Measurements from ENCODE around the gene VAPB.
"Not testable (repeated sequence)": the region's sequence is repeated elsewhere in the genome, so short reads cannot be mapped to it uniquely, and the experiment has no call there.

The VAPB gene, protein sequence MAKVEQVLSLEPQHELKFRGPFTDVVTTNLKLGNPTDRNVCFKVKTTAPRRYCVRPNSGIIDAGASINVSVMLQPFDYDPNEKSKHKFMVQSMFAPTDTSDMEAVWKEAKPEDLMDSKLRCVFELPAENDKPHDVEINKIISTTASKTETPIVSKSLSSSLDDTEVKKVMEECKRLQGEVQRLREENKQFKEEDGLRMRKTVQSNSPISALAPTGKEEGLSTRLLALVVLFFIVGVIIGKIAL

DNA sequence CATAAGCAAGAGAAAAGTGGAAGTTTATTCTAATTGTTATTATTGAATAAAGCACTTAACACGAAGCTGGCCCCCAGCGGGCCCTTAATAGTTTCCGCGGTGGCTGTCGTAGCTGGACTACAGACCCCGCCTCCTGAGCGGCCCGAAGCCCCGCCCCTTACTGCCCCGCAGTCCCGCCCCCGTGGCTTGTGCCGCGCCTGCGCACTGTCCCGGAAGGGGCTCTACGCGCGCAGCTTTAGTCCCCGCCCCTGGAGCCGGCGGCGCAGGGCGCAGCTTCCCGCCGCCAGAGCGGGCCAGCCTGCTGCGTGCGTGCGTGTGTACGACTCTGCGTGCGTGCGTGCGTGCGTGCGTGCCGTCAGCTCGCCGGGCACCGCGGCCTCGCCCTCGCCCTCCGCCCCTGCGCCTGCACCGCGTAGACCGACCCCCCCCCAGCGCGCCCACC lies at the start of gene VAPB:
VAPB (plus strand) TSS at position 348 of the 442 bp plus-strand sequence. CDS start 231 bp downstream, outside the sequence.
- peak; percentile 99 for DNase-seq
- ATAC-seq: peak; percentile 100

DNA sequence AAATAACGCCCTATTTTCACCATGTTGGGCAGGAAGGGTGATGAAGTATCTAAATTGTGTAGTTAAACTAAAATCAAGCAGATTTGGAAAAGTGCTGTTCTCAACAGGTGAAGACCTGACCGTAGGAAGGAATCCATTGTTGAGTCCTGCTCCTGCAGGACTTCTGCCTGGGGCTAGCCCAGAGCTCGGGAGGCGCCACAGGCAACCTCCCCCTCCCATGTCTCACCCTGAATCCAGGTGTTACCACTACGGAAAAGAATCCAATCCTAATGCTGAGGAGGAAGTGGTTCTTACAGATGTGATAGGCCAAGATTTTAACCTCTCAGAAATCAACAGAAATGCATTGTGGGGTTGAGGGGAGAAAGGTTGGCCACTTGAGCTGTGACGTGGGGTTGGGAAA lies 49.3 kb upstream of the VAPB start:
- no peak for DNase-seq
- no peak for ATAC-seq

DNA sequence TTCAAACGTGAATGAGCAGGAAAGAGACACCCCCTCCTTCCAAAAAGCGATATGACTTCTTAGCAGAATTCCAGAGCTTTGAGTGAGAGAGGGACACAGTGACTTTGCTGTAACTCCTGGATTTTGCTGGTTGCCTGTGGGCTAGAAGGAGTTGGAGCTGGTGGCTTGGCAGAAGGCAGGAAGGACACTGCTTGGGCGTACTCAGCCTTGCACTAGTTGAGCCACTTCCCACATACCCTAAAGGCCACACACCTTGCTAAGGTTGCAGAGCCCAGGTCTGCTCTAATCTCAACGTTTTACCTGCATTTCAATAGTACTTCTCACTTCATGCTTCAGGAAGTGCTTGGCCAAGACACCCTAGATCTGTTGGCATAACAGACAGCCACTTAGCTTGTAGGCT lies 48.9 kb upstream of the VAPB start:
- no peak for ATAC-seq

DNA sequence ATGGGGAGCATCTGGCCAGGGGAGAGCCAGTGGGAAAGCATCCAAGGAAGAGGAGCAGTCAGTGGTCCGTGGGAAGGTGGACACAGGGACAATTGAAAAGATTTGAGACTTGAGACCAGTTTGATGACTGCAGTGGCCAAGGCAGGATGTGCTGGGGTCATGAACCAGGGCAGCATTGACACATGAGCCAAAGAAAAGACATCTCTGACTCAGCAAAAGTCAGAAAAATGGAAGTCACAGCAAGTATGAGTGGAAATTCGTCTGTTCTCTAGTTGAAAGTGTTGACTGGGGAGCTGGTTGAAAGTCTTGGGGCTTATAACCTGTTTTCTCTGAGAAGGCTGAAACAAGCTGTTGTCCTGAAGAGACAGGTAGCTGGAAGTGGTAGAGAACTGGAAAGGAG lies 48.2 kb upstream of the VAPB start:
- ATAC-seq: no peak

More for the DNA sequence above, 48.9 kb upstream of the VAPB start:
- DNase-seq: no peak

DNA sequence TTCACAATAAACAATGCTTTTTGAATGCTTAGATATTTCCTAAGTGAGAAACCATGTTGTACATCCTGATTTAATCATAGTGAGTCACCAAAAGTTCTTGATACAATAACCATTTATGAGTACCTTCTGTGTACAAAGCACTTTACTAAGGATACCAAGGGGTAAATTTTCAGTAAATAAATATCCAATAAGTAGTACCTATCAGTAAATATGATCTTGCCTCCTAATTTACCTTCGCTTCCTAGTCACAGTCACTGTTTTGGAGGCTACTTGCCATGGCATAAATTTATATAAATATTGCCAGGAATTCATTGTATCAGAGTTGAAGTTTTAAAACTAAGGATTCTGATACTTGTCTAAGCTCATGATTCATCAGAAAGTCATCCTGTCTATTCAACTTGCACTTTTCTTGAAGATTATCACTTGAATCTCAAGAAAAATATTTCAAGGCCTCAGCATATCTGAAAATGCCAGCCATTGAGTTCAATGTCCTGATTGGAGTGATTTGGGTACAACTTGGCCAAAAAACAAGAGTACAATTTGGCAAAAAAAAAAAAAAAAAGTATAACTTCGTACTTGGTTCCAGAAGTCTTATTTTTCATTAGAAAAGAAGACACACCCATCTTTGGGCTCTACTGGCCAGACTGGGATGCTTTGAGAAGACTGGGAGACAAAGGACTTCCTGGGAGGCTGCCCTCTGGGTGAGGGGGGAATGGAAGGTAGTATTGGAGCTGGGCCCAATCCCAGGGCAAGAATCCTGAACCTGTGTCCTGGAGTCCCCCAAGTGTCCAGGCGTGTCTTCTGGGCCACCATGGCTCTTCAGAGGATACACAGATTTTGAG lies 46.7 kb upstream of the VAPB start:
- no peak for DNase-seq
- no peak for ATAC-seq

More for the DNA sequence above, 48.2 kb upstream of the VAPB start:
- DNase-seq: no peak

DNA sequence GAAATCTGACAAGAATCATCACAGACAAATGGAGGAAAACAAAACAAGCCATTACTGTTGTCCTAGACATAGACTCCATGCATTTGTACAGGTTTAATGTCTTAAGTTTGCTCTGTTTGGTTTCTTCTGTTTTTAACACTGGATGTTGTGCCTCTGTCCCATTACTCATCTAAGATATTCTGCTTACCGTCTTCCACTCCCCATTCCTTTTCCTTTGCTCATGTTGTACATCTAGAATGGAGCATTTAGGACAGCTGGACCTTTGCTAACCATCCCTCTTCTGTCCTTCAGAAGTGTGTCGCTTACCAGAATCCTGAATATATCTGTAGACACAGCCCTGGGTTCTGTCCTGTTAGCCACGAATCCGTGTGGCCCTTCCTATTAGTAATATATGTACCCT lies 44.3 kb upstream of the VAPB start:
- DNase-seq: no peak
- no peak for ATAC-seq

DNA sequence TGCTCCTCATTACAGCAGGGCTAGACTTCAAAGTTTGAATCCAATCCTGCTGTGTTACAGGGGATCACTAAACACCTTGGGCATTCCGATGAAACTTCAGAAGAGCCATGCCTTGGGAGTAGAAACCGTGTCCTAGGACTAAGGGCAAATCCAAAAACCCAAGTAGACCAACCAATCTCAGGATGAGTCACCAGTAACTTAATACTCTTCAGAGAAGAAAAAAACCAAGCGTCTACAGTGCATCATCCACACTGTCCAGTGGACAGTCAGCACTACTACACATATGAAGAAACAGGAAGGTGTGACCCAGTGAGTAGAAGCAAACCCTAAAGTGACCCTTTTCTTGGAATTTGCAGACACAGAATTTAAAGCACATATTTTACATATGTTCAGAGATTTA lies 39.5 kb upstream of the VAPB start:
- DNase-seq: no peak

DNA sequence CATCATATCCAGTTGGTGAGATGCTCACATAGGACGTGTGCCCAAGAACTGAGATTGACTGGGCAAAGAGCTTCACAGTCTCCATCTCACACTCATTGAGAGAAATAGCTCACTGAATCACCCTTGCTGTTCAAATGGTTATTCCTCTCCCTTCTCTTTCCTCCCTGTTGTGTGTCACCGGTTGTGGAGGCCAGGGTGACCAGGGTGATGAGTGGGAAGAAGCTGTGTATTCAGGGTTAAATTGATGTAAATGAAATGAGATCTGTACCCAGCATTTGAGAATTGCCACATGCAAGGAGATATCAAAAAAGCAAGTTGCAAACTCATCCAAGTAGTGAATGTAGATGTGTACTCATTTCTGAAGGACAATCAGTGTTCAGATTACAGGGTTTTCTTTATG lies 36.6 kb upstream of the VAPB start:
- ATAC-seq: peak; percentile 76
- no peak for DNase-seq

More for the DNA sequence above, 39.5 kb upstream of the VAPB start:
- no peak for ATAC-seq

DNA sequence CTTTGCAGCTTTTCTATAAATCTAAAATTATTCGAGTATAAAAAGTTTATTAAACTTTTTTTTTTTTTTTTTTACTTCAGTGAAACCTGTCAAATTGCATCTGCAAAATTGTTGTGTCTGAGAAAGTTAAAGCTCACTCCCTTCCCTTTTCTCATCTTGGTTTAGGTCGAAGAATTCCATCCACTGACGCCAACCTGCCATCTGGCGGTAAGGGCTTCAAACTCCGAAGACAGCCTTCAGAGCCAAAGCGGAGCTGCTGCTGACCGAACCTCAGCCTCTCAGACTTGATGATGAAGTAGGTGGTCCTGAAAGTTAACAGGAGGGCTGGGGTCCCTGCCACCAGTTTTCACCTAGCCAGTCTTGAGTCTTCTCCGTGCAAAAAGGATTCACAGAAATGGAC lies 29.6 kb upstream of the VAPB start:
- no peak for ATAC-seq
- DNase-seq: no peak

DNA sequence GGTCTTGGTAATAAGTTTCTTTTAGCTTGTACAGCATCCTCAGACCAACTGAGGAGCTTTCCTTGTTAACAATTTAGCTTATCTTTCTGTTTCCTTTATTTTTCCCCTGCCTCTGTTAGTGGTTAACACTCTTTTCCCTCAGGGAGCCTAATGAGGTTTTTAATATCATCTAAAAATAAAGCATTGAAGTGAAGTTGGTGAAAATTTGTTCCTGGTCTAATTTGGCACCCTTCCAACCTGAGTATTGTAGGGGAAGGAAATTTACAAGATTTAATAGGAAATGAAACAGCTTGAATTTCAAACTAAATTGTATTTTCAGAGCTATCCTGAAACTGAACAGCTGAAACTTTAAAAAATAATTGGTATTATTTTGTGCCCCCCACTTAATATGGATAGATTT lies 28.1 kb upstream of the VAPB start:
- no peak for DNase-seq
- ATAC-seq: no peak

DNA sequence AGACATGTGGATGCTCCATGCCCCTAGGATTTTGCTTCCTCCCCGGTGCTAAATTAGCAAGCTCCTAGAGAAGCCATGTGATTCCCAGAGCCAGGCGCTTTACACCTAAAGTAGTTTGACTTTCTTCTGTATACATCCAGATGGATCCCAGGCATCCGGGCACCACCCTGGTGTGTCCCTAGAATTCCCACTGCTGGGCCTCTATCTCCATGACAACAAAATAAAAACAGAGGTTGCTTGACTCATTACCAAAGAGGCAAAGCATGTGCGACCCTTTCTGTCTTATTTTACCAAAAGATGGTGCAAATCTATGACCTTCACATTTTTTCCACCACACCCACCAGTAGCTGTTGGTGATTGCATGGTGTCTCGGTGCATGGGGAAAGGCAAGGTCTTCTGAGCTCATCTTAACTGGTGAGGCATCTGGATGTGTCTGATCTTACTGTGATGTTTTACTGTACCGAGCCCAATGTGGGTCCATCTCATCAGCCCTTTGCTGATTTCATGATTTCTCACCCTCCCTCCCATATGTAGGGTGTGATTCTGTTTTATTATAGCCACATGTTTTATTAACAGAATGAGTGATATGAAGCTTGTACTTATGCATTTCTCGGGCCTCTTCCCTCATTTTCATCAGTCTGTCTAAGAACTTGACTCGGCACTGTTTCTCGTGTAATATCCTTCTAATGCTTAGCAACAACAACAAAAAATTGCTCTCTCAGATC lies 27.4 kb upstream of the VAPB start:
- peak; percentile 83 for ATAC-seq

DNA sequence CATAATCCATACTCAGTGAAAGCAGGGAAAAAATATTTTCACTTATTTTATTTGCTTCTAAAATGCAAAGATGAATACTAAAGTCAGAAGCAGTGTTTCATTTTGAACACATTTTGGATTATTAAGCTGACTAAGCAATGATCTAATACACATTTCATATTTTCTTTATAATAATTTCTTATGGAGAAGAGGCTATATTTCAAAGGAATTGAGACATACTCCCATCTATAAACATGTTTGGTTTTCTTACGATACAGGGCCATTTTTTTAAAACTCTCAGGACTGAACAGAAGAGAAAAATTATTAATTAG lies 26.9 kb upstream of the VAPB start:
- ATAC-seq: no peak
- no peak for DNase-seq

More for the DNA sequence above, 27.4 kb upstream of the VAPB start:
- peak; percentile 23 for DNase-seq

DNA sequence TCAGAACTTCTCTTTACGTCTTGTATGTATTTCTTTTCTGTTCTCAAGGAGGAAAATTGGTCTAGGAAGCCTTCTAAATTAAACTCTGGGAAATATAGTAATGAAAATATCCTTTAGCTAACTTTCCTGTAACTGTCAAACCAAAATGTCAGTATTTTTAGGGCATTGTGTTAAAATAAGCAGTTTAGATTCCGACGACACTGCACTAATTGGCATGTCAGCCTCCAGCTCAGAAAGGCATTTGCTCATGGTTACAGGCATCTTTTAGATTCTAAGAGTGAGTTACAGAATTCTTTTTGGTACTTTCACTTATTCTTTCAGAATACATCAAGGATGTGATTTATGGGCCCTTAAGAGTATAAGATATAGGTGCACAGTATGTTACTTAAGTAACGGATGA lies 26.1 kb upstream of the VAPB start:
- DNase-seq (no peak), ATAC-seq (no peak)

DNA sequence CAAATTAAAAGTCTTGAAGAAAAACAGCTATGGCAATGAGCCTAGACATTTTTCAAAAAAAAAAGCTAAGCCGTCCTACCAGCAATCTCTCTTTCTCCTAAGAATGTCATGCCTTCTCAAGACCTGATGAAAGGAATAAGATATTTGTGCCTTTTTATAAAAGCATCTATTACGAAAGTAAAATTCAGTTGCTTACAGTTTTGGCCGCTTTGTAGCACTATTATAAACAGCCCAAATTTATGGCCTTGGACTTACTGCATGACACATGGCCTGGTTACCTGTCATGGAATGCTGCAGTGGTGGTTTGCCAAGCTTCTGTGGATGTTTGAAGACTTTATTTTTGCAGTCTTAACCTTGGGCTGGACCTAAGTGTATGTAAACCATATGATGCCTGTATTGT lies 22.2 kb upstream of the VAPB start:
- ATAC-seq (no peak), DNase-seq (no peak)

DNA sequence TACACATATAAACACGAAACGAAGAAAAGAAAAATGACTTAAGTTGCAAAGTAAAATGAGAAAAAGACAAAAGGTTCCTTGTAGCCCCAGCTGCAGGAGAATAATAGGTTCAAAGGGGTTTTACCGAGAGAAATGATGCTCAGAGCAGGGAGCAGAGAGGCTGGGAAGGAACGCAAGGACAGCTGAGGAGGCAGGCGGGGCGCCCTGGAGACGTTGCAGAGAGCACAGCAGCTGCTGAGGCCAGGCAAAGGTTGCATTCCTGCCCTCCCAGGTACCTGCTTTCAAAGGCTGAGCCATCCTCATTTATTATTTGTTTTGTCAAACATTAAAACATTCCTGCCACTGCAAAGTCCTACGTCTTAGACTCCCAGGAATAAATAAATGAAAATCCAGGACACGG lies 16.2 kb upstream of the VAPB start:
- DNase-seq (no peak), ATAC-seq (no peak)

DNA sequence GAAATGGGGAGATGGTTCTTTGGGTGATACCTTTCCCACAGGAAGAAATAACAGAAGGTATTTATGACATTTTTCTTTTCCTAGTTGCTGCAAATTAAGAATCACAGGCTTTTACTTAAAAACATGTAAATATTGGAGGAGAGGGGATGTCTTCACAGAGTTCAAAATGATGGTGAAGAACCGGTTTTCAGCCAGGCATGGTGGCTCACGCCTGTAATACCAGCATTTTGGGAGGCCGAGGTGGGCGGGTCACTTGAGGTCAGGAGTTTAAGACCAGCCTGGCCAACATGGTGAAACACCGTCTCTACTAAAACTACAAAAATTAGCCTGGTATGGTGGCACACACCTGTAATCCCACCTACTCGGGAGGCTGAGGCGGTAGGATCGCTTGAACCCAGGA lies 15.7 kb upstream of the VAPB start:
- DNase-seq, ATAC-seq: not testable (repeated sequence)

DNA sequence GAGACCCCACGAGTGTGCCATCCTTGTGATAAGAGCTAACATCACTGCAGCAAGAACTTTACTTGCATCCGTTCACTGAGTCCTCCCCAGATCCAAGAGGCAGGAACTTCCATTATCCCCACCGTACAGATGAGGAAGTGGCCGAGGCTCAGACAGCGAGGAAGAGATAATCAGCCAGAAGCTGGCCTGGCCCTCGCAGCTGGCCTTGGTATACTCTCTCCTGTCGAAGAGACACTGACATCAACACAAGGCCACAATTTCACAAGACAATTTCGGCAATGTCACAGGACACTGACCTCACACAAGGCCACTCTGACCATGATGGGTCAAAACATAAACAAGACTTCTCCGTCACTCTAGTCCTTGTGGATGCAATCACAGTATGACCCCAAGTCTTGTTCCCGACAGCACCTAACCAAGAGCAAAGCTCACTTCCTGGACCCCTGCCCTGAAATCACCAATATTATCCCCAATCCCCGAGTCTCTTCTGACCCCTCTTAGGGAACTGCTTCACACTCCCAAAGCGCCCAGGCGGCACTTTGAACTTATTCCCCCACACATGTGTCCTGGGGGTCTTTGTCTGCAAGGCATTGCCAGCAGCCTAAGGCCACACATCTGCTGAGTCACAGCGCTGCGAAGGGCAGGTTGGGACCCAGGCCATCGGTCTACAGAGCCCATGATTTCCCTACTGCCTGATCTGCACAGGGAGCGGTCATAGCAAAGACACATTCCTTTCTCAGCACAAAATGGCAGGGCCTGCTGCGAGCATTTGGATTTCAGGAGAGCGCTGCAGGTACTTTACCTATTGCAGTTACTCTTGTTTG lies 14.8 kb upstream of the VAPB start:
- ATAC-seq: no peak
- DNase-seq: no peak

DNA sequence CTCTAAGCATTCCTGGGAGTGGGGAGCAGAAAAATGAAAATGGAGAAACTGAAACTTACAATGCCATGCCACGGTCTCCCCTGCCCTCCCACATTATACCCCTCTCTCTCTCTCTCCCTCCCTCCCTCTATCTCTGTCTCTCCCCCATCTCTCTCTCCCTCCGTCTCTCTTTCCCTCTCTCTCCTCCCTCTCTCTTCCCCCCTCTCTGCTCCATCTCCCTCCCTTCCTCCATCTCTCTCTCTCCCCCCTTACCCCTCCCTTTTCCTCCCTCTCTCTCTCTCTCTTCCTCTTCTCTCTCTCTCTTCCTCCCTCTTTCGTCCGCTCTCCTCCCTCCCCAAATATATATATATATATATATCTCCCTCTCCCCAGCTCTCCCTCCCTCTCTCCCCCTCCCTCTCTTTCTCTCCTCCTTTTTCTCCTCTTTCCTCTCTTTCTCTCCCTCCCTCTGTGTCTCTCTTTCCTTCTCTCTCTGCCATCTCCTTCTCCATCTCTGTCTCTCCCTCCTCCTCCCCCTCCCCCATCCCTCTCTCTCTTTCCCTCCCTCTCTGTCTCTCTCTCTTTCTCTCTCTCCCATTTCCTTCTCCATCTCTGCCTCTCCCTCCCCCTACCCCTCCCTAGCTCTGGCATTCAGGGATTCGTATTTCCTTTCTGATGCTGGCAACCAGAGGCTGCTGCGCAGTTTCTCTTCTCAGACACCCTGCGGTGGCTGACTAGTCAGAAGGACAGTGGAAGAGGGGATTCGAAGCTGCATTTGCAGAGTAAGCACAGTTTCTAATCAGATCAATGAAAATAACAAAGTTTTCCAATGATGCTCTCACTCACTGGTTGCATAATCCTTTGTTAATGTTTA lies 13.9 kb upstream of the VAPB start:
- DNase-seq (no peak), ATAC-seq (no peak)

DNA sequence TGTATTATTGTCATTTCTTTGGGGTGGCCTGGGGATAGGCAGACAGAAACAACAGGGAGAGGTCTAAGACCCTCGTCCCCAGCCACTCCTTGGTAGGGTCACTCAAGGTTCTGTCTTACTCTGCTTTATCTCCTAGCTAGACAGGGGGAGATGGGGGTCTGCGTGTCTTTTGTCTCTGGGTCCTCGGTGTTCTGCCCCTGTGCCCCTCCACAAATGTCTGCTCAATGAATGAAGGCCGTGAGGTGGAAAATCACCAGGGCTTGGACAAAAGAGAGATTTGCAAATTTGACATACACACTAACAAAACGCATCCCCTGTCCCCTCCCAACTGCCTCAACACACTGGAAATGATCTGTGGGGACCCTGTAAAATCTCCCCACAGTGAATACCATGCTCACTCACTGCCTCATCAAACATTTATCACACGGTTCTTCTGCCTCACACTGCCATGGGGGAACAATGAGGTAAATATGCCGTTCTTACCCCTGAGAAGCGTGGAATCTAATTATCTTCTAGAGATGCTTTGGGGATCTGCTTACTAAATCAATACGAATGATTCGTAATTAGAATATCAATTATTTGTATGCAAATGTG lies 13.2 kb upstream of the VAPB start:
- ATAC-seq (no peak), DNase-seq (no peak)

DNA sequence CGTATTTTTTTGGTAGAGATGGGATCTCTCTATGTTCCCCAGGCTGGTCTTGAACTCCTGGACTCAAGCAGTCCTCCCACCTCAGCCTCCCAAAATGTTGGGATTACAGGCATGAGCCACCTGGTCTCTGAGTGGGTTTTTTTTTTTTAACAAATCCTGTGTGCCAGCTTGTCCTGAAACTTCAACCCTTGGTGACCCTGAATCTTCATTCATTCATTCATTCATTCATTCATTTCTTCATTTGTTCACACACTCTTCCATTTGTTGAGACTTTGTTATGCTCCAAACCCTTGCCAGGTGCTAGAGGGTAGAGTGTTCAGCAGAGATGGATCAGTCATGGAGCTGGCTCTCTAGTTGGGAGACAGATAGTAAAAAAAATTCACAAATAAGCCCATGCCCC lies 12.0 kb upstream of the VAPB start:
- no peak for ATAC-seq
- no peak for DNase-seq

Data from stimulated activated naive CD8-positive, alpha-beta T cell treated with anti-CD3 and anti-CD28 coated beads, Interleukin-15, Interleukin-2, amounts not matched to agents 100 U/mL and 50 U/mL, for 24 hours (primary cell).